ENCODE measurements around the gene ATP6V0E2.

The ATP6V0E2 gene

GRCh38 chr7:149830997-149831740 lies 42.6 kb upstream of the ATP6V0E2 start:
- FAIRE-seq, result no peak

GRCh38 chr7:149831741-149832219 lies 42.0 kb upstream of the ATP6V0E2 start:
- no peak for FAIRE-seq
- TF ChIP-seq POLR2AphosphoS5 (IDR thresholded peaks at IDR 0.05; ENCODE audit: low read depth, low read length) (no peak), POLR2A (IDR thresholded peaks at IDR 0.05; ENCODE audit: low read depth, low read length) (no peak), TAF1 (IDR thresholded peaks at IDR 0.05; ENCODE audit: borderline replicate concordance, low read depth, low read length) (no peak)
- DNase-seq (ENCODE audit: insufficient read length), result no peak

More at GRCh38 chr7:149830997-149831740, 42.6 kb upstream of the ATP6V0E2 start:
- DNase-seq (ENCODE audit: insufficient read length), result no peak
- TF ChIP-seq TAF1 (IDR thresholded peaks at IDR 0.05; ENCODE audit: borderline replicate concordance, low read depth, low read length) (no peak), POLR2A (IDR thresholded peaks at IDR 0.05; ENCODE audit: low read depth, low read length) (no peak), POLR2AphosphoS5 (IDR thresholded peaks at IDR 0.05; ENCODE audit: low read depth, low read length) (no peak)

GRCh38 chr7:149832332-149833041 lies 41.3 kb upstream of the ATP6V0E2 start:
- DNase-seq (ENCODE audit: insufficient read length) (no peak), FAIRE-seq (no peak)
- TF ChIP-seq POLR2A (IDR thresholded peaks at IDR 0.05; ENCODE audit: low read depth, low read length), result no peak
- no peak for TF ChIP-seq TAF1 (IDR thresholded peaks at IDR 0.05; ENCODE audit: borderline replicate concordance, low read depth, low read length)
- TF ChIP-seq POLR2AphosphoS5 (IDR thresholded peaks at IDR 0.05; ENCODE audit: low read depth, low read length), result no peak

- FAIRE-seq (no peak), DNase-seq (ENCODE audit: insufficient read length) (no peak)
- no peak for TF ChIP-seq TAF1 (IDR thresholded peaks at IDR 0.05; ENCODE audit: borderline replicate concordance, low read depth, low read length)
- no peak for TF ChIP-seq POLR2A (IDR thresholded peaks at IDR 0.05; ENCODE audit: low read depth, low read length)
- no peak for TF ChIP-seq POLR2AphosphoS5 (IDR thresholded peaks at IDR 0.05; ENCODE audit: low read depth, low read length)
Observed at GRCh38 chr7:149833495-149834130, 40.2 kb upstream of the ATP6V0E2 start.

GRCh38 chr7:149834601-149835000 lies 39.2 kb upstream of the ATP6V0E2 start:
- FAIRE-seq (no peak), DNase-seq (ENCODE audit: insufficient read length) (no peak)
- TF ChIP-seq TAF1 (IDR thresholded peaks at IDR 0.05; ENCODE audit: borderline replicate concordance, low read depth, low read length) (no peak), POLR2A (IDR thresholded peaks at IDR 0.05; ENCODE audit: low read depth, low read length) (no peak), POLR2AphosphoS5 (IDR thresholded peaks at IDR 0.05; ENCODE audit: low read depth, low read length) (no peak)

GRCh38 chr7:149836434-149836833 lies 37.3 kb upstream of the ATP6V0E2 start:
- no peak for TF ChIP-seq POLR2A (IDR thresholded peaks at IDR 0.05; ENCODE audit: low read depth, low read length)
- TF ChIP-seq POLR2AphosphoS5 (IDR thresholded peaks at IDR 0.05; ENCODE audit: low read depth, low read length), result no peak
- no peak for TF ChIP-seq TAF1 (IDR thresholded peaks at IDR 0.05; ENCODE audit: borderline replicate concordance, low read depth, low read length)
- no peak for DNase-seq (ENCODE audit: insufficient read length)
- no peak for FAIRE-seq

GRCh38 chr7:149837564-149838223 lies 36.1 kb upstream of the ATP6V0E2 start:
- FAIRE-seq (no peak), DNase-seq (ENCODE audit: insufficient read length) (no peak)
- TF ChIP-seq POLR2A (IDR thresholded peaks at IDR 0.05; ENCODE audit: low read depth, low read length) (no peak), POLR2AphosphoS5 (IDR thresholded peaks at IDR 0.05; ENCODE audit: low read depth, low read length) (no peak), TAF1 (IDR thresholded peaks at IDR 0.05; ENCODE audit: borderline replicate concordance, low read depth, low read length) (no peak)

- DNase-seq (ENCODE audit: insufficient read length) (peak; percentile 98), FAIRE-seq (peak; percentile 99)
- TF ChIP-seq TAF1 (IDR thresholded peaks at IDR 0.05; ENCODE audit: borderline replicate concordance, low read depth, low read length) (0 out of 2 replicates have a peak, but pooled peaks have one; percentile 23), POLR2AphosphoS5 (IDR thresholded peaks at IDR 0.05; ENCODE audit: low read depth, low read length) (peak; percentile 61), POLR2A (IDR thresholded peaks at IDR 0.05; ENCODE audit: low read depth, low read length) (peak; percentile 74; the same call in 1 of the 2 replicates)
Observed at GRCh38 chr7:149838224-149838991, 35.4 kb upstream of the ATP6V0E2 start, which contains the start of gene ZNF862. ZNF862 (plus strand) TSS chr7:149838375; CDS start chr7:149838612, 237 bp downstream.

- DNase-seq (ENCODE audit: insufficient read length) (no peak), FAIRE-seq (no peak)
- no peak for TF ChIP-seq POLR2AphosphoS5 (IDR thresholded peaks at IDR 0.05; ENCODE audit: low read depth, low read length)
- no peak for TF ChIP-seq TAF1 (IDR thresholded peaks at IDR 0.05; ENCODE audit: borderline replicate concordance, low read depth, low read length)
- TF ChIP-seq POLR2A (IDR thresholded peaks at IDR 0.05; ENCODE audit: low read depth, low read length), result no peak
Observed at GRCh38 chr7:149838992-149839408, 34.8 kb upstream of the ATP6V0E2 start.

- DNase-seq (ENCODE audit: insufficient read length) (no peak), FAIRE-seq (no peak)
- TF ChIP-seq TAF1 (IDR thresholded peaks at IDR 0.05; ENCODE audit: borderline replicate concordance, low read depth, low read length) (no peak), POLR2AphosphoS5 (IDR thresholded peaks at IDR 0.05; ENCODE audit: low read depth, low read length) (no peak), POLR2A (IDR thresholded peaks at IDR 0.05; ENCODE audit: low read depth, low read length) (no peak)
Observed at GRCh38 chr7:149839933-149840332, 33.8 kb upstream of the ATP6V0E2 start.
